H9 (cell line): Measurements from ENCODE around the gene FBRSL1. TPM values are rescaled to one million over a fixed set of nuclear protein-coding genes. Genes with fewer than 3 reads are reported as not detected.

Experiments used
- DNase-seq: peaks from one replicate; pipeline ENCODE4 v3.0.0-alpha.2; 2017
- H2AFZ ChIP-seq: one replicate; pipeline ENCODE4 v1.6.1; 2013; ENCODE audit warnings: mild to moderate bottlenecking, low read length, control low read depth, moderate library complexity
- H2AK5ac ChIP-seq: 2 replicates; pipeline ENCODE4 v1.6.1; 2013; ENCODE audit warnings: low read length, control low read depth, mixed read lengths; ENCODE audit not compliant: insufficient read length
- H2BK120ac ChIP-seq: one replicate; pipeline ENCODE4 v1.6.1; 2013; ENCODE audit warnings: low read depth, mild to moderate bottlenecking, low read length, control low read depth, inconsistent platforms; ENCODE audit not compliant: poor library complexity, severe bottlenecking
- H2BK12ac ChIP-seq: 2 replicates; pipeline ENCODE4 v1.6.1; 2013; ENCODE audit warnings: low read length, control low read depth, mixed read lengths, low read depth; ENCODE audit not compliant: insufficient read length
- H2BK15ac ChIP-seq: 2 replicates; pipeline ENCODE4 v1.6.1; 2013; ENCODE audit warnings: low read depth, low read length, control low read depth
- H2BK20ac ChIP-seq: one replicate; pipeline ENCODE4 v1.6.1; 2013; ENCODE audit warnings: low read depth, mild to moderate bottlenecking, low read length, control low read depth, inconsistent platforms; ENCODE audit not compliant: poor library complexity, severe bottlenecking
- H2BK5ac ChIP-seq: 2 replicates; pipeline ENCODE4 v1.6.1; 2013; ENCODE audit warnings: low read length, control low read depth, mixed read lengths; ENCODE audit not compliant: insufficient read length
- H3K14ac ChIP-seq: 2 replicates; pipeline ENCODE4 v1.6.1; 2013; ENCODE audit warnings: low read length, control low read depth; ENCODE audit not compliant: insufficient read depth
- H3K18ac ChIP-seq: 2 replicates; pipeline ENCODE4 v1.6.1; 2013; ENCODE audit warnings: low read depth, mild to moderate bottlenecking, mixed read lengths, low read length, control low read depth; ENCODE audit not compliant: insufficient read length
- H3K23ac ChIP-seq: 2 replicates; pipeline ENCODE4 v1.6.1; 2013; ENCODE audit warnings: low read length, control low read depth, mixed read lengths, low read depth; ENCODE audit not compliant: insufficient read length
- H3K23me2 ChIP-seq: 2 replicates; pipeline ENCODE4 v1.6.1; 2013; ENCODE audit warnings: low read depth, mild to moderate bottlenecking, mixed read lengths, low read length, control low read depth; ENCODE audit not compliant: insufficient read length, poor library complexity, severe bottlenecking
- H3K27ac ChIP-seq: 2 replicates; pipeline ENCODE4 v1.5.1; 2013; ENCODE audit warnings: low read length, control low read depth, mixed read lengths, low read depth; ENCODE audit not compliant: insufficient read length
- H3K27me3 ChIP-seq: 2 replicates; pipeline ENCODE4 v1.6.1; 2013; ENCODE audit warnings: low read length, control low read depth, inconsistent platforms; ENCODE audit not compliant: insufficient read depth
- H3K4ac ChIP-seq: 2 replicates; pipeline ENCODE4 v1.6.1; 2013; ENCODE audit warnings: low read depth, mild to moderate bottlenecking, control low read depth, inconsistent platforms, low read length, moderate library complexity
- H3K4me1 ChIP-seq: 2 replicates; pipeline ENCODE4 v1.6.1; 2013; ENCODE audit warnings: low read length, control low read depth, inconsistent platforms; ENCODE audit not compliant: insufficient read depth
- H3K4me2 ChIP-seq: 2 replicates; pipeline ENCODE4 v1.6.1; 2013; ENCODE audit warnings: low read length, control low read depth, mixed read lengths; ENCODE audit not compliant: insufficient read length, insufficient read depth
- H3K56ac ChIP-seq: 2 replicates; pipeline ENCODE4 v1.6.1; 2013; ENCODE audit warnings: low read depth, mild to moderate bottlenecking, mixed read lengths, low read length, control low read depth; ENCODE audit not compliant: insufficient read length
- H3K79me1 ChIP-seq: 2 replicates; pipeline ENCODE4 v1.6.1; 2013; ENCODE audit warnings: low read depth, mild to moderate bottlenecking, moderate library complexity, low read length, control low read depth, inconsistent platforms; ENCODE audit not compliant: insufficient read depth, poor library complexity, severe bottlenecking
- H3K79me2 ChIP-seq: 2 replicates; pipeline ENCODE4 v1.6.1; 2013; ENCODE audit warnings: low read length, control low read depth, inconsistent platforms; ENCODE audit not compliant: insufficient read depth
- H3K9ac ChIP-seq: 2 replicates; pipeline ENCODE4 v1.6.1; 2013; ENCODE audit warnings: low read length, control low read depth, mixed read lengths; ENCODE audit not compliant: insufficient read length; ENCODE audit errors: extremely low read depth
- H3K9me3 ChIP-seq: one replicate; pipeline ENCODE4 v1.6.1; 2013; ENCODE audit warnings: low read depth, low read length, inconsistent platforms; ENCODE audit not compliant: control insufficient read depth
- H3T11ph ChIP-seq: one replicate; pipeline ENCODE4 v1.6.1; 2013; ENCODE audit warnings: mild to moderate bottlenecking, low read length, control low read depth, inconsistent platforms
- H4K20me1 ChIP-seq: one replicate; pipeline ENCODE4 v1.6.1; 2013; ENCODE audit not compliant: control insufficient read depth, insufficient read length, insufficient read depth
- H4K5ac ChIP-seq: 2 replicates; pipeline ENCODE4 v1.6.1; 2013; ENCODE audit warnings: low read depth, mild to moderate bottlenecking, mixed read lengths, low read length, control low read depth; ENCODE audit not compliant: insufficient read length
- H4K8ac ChIP-seq: replicated peaks from 2 replicates; pipeline ENCODE4 v1.6.1; 2013; ENCODE audit warnings: low read length, control low read depth, mixed read lengths, low read depth; ENCODE audit not compliant: insufficient read length
- H4K91ac ChIP-seq: 2 replicates; pipeline ENCODE4 v1.6.1; 2013; ENCODE audit warnings: low read depth, mild to moderate bottlenecking, moderate library complexity, mixed read lengths, low read length, control low read depth; ENCODE audit not compliant: insufficient read length
- H3K27ac Mint-ChIP-seq, 3 experiments: 2 replicates in 2 of 3; 3 replicates in 1 of 3; pipeline ENCODE4 v1.8.0; 2020 to 2021; ENCODE audit warnings: mixed read lengths in 3 of 3, mild to moderate bottlenecking in 1 of 3, moderate library complexity in 1 of 3
- H3K27me3 Mint-ChIP-seq: 2 replicates; pipeline ENCODE4 v1.8.0; 2021; ENCODE audit warnings: low read depth, mild to moderate bottlenecking, moderate library complexity, mixed read lengths
- H3K36me3 Mint-ChIP-seq, 3 experiments: 2 replicates in 2 of 3; 3 replicates in 1 of 3; pipeline ENCODE4 v1.8.0; 2020 to 2021; ENCODE audit warnings: low read depth in 3 of 3, mixed read lengths in 3 of 3; ENCODE audit not compliant: insufficient read depth in 1 of 3
- H3K4me1 Mint-ChIP-seq, 2 experiments: 2 replicates each; pipeline ENCODE4 v1.8.0; 2020; ENCODE audit warnings: mixed read lengths in 2 of 2
- H3K4me3 Mint-ChIP-seq, 2 experiments: 2 replicates in 1 of 2; 3 replicates in 1 of 2; pipeline ENCODE4 v1.8.0; 2020 to 2021; ENCODE audit warnings: mild to moderate bottlenecking in 2 of 2, mixed read lengths in 2 of 2, moderate library complexity in 1 of 2
- H3K9me3 Mint-ChIP-seq, 2 experiments: 2 replicates in 1 of 2; 3 replicates in 1 of 2; pipeline ENCODE4 v1.8.0; 2020; ENCODE audit warnings: mild to moderate bottlenecking in 2 of 2, mixed read lengths in 2 of 2, moderate library complexity in 1 of 2
- CTCF ChIP-seq: fragments of 200-600 bp; sonication (generic); conservative IDR thresholded peaks from 3 replicates; pipeline ENCODE4 v1.8.0; 2021; ENCODE audit warnings: antibody characterized with exemption, mild to moderate bottlenecking
- WGBS: extraction: QIAGEN DNeasy Blood & Tissue Kit; methylation state at CpG from one replicate; pipeline ENCODE4 v1.1.7; 2013; ENCODE audit warnings: missing lambda C conversion rate, low lambda C conversion rate, mixed read lengths; ENCODE audit not compliant: insufficient read length; ENCODE audit errors: extremely low coverage; 5-methylcytosine and 5-hydroxymethylcytosine counted together
- total RNA-seq: library from RNA; stranded (reverse); gene quantifications from 2 replicates; pipeline ENCODE4 v1.2.1, GENCODE V29; 2021

FBRSL1 gene
- total RNA-seq, 1 experiment from 2014 or later = 90.8 TPM

DNA sequence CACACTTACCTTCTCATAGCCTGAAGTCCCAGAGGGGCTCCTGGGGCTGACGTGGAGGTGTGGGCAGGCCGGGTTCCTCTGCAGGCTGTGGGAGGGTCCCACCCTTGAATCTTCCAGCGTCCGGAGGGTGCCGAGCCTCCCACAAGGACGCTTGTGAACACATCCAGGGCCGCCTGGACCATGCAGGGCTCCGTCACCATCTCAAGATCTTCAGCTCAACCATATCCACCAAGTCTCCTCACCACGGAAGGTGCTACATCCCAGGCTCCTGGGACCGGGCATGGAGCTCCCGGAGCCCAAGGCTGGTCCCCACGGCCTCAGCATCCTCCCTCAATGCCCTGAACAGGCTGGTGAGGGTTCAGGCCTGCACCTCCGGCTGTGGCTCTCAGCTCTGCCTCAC is 10.7 kb upstream of the FBRSL1 start:
- DNase-seq = no peak
- no peaks in the 10 kb centered on the region for H3K79me1 ChIP-seq
- WGBS = no CpG with 5 or more reads among the region's 13 CpGs
- H3K4me2 ChIP-seq = no peak overlapping the region
- no peak overlapping the region for H2BK15ac ChIP-seq
- H3K27me3 ChIP-seq = peaks cover 18% of the 10 kb centered on the region; the same call in 1 of the 2 replicates
- H3K18ac ChIP-seq = no peak overlapping the region
- H3K4me3 Mint-ChIP-seq = no peak overlapping the region
- H3K14ac ChIP-seq = no peak overlapping the region
- H3K4ac ChIP-seq = no peak overlapping the region
- H3K9me3 Mint-ChIP-seq = peaks cover 7 to 8% of the 10 kb centered on the region in 2 experiments
- H3K27me3 Mint-ChIP-seq = peaks cover 87% of the 10 kb centered on the region
- no peaks in the 10 kb centered on the region; the same call in 1 of the 2 replicates for H3K4me1 ChIP-seq
- H2BK12ac ChIP-seq = no peak overlapping the region
- H3K27ac ChIP-seq = no peak overlapping the region
- H3K56ac ChIP-seq = no peak overlapping the region
- no peak for TF ChIP-seq CTCF
- no peak overlapping the region for H2AFZ ChIP-seq
- no peak overlapping the region for H3K9ac ChIP-seq
- H4K91ac ChIP-seq = no peak overlapping the region
- H3K79me2 ChIP-seq = no peaks in the 10 kb centered on the region
- H3K9me3 ChIP-seq = no peaks in the 10 kb centered on the region
- no peak overlapping the region for H2BK20ac ChIP-seq
- H3K27ac Mint-ChIP-seq = no peak overlapping the region
- H3K36me3 Mint-ChIP-seq = peaks cover 0 to 4% (median 4%) of the 10 kb centered on the region in 3 experiments; a peak in 5 of 7 replicates
- no peak overlapping the region for H2BK5ac ChIP-seq
- H3K23me2 ChIP-seq = no peaks in the 10 kb centered on the region
- no peak overlapping the region for H2AK5ac ChIP-seq
- no peak overlapping the region for H4K5ac ChIP-seq
- no peak overlapping the region for H3K23ac ChIP-seq
- H2BK120ac ChIP-seq = no peak overlapping the region
- H4K8ac ChIP-seq = no peak overlapping the region
- peaks cover 3% of the 10 kb centered on the region for H4K20me1 ChIP-seq
- no peak overlapping the region for H3T11ph ChIP-seq
- H3K4me1 Mint-ChIP-seq = peaks cover 0 to 2% of the 10 kb centered on the region in 2 experiments; a peak in 2 of 4 replicates
